ENCODE results near the gene KCNN3. TPM values are rescaled to one million over a fixed set of nuclear protein-coding genes. Genes with fewer than 3 reads are reported as not detected.

The KCNN3 gene
- total and polyA plus RNA-seq, 2 of the 13 experiments (the other 11 are each of a cell fraction or from before 2014, with no cell fraction given): not detected

DNA sequence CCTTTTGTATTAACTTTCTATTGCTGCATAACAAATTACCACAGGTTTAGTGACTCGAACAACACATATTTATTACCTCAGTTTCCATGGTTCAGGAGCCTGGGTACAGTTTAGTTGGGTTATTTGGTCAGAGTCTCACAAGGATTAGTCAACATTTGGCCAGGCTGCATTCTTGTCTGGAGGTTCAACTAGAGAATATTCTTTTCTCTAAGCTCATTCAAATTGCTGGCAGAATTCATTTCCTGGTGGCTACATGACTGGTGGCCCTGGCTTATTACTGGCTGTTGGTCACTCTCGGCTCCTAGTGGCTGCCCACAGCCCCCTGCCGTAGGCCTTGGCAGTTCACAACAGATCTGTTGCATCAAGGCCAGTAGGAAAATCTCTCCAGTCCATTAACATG is 181.0 kb downstream of the KCNN3 start:
- intact Hi-C loops (cut with micrococcal nuclease; ENCODE audit: unreplicated experiment): no loop called here
- CTCF ChIA-PET (ENCODE audit: low intra/inter-chr PET ratio, low total read pairs): no interaction called here
- in situ Hi-C loops (cut with HindIII; ENCODE audit: extremely low pct_ligation_motif_present, low pct_unique_long_range_greater_than_20kb): no loop called here
- Histone ChIP-seq H3K4me1 (ENCODE audit: insufficient read depth, low read length) (no peaks in the 10 kb centered on the region), H3K27ac (ENCODE audit: extremely low read length, insufficient read depth, low read length) (no peak overlapping the region), H3K27me3 (ENCODE audit: control insufficient read depth in 1 of 2, insufficient read depth in 2 of 2, low read length in 2 of 2) (no peaks in the 10 kb centered on the region), H3K36me3 (replicated peaks in 1 of 2; ENCODE audit: control insufficient read depth in 1 of 2, insufficient read depth in 2 of 2, low read length in 2 of 2) (no peaks in the 10 kb centered on the region), H3K4me3 (replicated peaks in 1 of 3; ENCODE audit: insufficient read depth in 1 of 3, low read depth in 2 of 3, low read length in 3 of 3) (no peak overlapping the region), H3K79me2 (ENCODE audit: insufficient read depth, low read length) (no peaks in the 10 kb centered on the region), H3K9ac (ENCODE audit: insufficient read depth, low read depth, low read length) (no peak overlapping the region), H4K20me1 (ENCODE audit: insufficient read depth, low read length) (no peaks in the 10 kb centered on the region), H3K9me3 (ENCODE audit: low read length) (no peaks in the 10 kb centered on the region), H3K4me2 (ENCODE audit: low read depth, low read length) (no peak overlapping the region), H2AFZ (ENCODE audit: low read length) (no peak overlapping the region)
- no peak for DNase-seq (ENCODE audit: low spot score)
- no peak for FAIRE-seq
- no TSS peak for BruUV-seq (replicated peaks)
- TF ChIP-seq ISX (CRISPR knock-in tag; conservative IDR thresholded peaks at IDR 0.05) (no peak), TSC22D2 (CRISPR knock-in tag; IDR thresholded peaks at IDR 0.05; ENCODE audit: borderline replicate concordance) (no peak), ZSCAN21 (CRISPR knock-in tag; IDR thresholded peaks at IDR 0.05; ENCODE audit: borderline replicate concordance) (no peak), MTA3 (CRISPR knock-in tag; IDR thresholded peaks at IDR 0.05) (no peak), ZMAT3 (CRISPR knock-in tag; conservative IDR thresholded peaks at IDR 0.05) (no peak), CCAR2 (optimal IDR thresholded peaks at IDR 0.05; ENCODE audit: low read depth, low read length) (no peak), SP1 (IDR thresholded peaks at IDR 0.05) (no peak), SP1 (CRISPR knock-in tag; IDR thresholded peaks at IDR 0.05) (no peak), ARHGAP35 (CRISPR knock-in tag; IDR thresholded peaks at IDR 0.05; ENCODE audit: borderline replicate concordance) (no peak), NCOR1 (IDR thresholded peaks at IDR 0.05; ENCODE audit: borderline replicate concordance, low read length) (no peak), ZNF446 (CRISPR knock-in tag; IDR thresholded peaks at IDR 0.05) (no peak), ZNF260 (CRISPR knock-in tag; IDR thresholded peaks at IDR 0.05; ENCODE audit: borderline replicate concordance, low read depth) (no peak), SMARCE1 (IDR thresholded peaks at IDR 0.05; ENCODE audit: borderline replicate concordance) (no peak), NRL (CRISPR knock-in tag; IDR thresholded peaks at IDR 0.05; ENCODE audit: borderline replicate concordance) (no peak)
- TF ChIP-seq, protein P1, sequence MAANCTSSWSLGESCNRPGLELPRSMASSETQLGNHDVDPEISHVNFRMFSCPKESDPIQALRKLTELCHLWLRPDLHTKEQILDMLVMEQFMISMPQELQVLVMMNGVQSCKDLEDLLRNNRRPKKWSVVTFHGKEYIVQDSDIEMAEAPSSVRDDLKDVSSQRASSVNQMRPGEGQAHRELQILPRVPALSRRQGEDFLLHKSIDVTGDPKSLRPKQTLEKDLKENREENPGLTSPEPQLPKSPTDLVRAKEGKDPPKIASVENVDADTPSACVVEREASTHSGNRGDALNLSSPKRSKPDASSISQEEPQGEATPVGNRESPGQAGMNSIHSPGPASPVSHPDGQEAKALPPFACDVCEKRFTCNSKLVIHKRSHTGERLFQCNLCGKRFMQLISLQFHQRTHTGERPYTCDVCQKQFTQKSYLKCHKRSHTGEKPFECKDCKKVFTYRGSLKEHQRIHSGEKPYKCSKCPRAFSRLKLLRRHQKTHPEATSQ (CRISPR knock-in tag; IDR thresholded peaks at IDR 0.05; ENCODE audit: borderline replicate concordance): no peak
- TF ChIP-seq, protein P2, sequence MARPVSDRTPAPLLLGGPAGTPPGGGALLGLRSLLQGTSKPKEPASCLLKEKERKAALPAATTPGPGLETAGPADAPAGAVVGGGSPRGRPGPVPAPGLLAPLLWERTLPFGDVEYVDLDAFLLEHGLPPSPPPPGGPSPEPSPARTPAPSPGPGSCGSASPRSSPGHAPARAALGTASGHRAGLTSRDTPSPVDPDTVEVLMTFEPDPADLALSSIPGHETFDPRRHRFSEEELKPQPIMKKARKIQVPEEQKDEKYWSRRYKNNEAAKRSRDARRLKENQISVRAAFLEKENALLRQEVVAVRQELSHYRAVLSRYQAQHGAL (CRISPR knock-in tag; IDR thresholded peaks at IDR 0.05; ENCODE audit: not compliant biosample characterization): no peak
- TF ChIP-seq, protein P3, sequence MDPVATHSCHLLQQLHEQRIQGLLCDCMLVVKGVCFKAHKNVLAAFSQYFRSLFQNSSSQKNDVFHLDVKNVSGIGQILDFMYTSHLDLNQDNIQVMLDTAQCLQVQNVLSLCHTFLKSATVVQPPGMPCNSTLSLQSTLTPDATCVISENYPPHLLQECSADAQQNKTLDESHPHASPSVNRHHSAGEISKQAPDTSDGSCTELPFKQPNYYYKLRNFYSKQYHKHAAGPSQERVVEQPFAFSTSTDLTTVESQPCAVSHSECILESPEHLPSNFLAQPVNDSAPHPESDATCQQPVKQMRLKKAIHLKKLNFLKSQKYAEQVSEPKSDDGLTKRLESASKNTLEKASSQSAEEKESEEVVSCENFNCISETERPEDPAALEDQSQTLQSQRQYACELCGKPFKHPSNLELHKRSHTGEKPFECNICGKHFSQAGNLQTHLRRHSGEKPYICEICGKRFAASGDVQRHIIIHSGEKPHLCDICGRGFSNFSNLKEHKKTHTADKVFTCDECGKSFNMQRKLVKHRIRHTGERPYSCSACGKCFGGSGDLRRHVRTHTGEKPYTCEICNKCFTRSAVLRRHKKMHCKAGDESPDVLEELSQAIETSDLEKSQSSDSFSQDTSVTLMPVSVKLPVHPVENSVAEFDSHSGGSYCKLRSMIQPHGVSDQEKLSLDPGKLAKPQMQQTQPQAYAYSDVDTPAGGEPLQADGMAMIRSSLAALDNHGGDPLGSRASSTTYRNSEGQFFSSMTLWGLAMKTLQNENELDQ (CRISPR knock-in tag; IDR thresholded peaks at IDR 0.05; ENCODE audit: borderline replicate concordance): no peak
- TF ChIP-seq, protein P4, sequence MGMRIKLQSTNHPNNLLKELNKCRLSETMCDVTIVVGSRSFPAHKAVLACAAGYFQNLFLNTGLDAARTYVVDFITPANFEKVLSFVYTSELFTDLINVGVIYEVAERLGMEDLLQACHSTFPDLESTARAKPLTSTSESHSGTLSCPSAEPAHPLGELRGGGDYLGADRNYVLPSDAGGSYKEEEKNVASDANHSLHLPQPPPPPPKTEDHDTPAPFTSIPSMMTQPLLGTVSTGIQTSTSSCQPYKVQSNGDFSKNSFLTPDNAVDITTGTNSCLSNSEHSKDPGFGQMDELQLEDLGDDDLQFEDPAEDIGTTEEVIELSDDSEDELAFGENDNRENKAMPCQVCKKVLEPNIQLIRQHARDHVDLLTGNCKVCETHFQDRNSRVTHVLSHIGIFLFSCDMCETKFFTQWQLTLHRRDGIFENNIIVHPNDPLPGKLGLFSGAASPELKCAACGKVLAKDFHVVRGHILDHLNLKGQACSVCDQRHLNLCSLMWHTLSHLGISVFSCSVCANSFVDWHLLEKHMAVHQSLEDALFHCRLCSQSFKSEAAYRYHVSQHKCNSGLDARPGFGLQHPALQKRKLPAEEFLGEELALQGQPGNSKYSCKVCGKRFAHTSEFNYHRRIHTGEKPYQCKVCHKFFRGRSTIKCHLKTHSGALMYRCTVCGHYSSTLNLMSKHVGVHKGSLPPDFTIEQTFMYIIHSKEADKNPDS (CRISPR knock-in tag; IDR thresholded peaks at IDR 0.05): no peak
- TF ChIP-seq, protein P5, sequence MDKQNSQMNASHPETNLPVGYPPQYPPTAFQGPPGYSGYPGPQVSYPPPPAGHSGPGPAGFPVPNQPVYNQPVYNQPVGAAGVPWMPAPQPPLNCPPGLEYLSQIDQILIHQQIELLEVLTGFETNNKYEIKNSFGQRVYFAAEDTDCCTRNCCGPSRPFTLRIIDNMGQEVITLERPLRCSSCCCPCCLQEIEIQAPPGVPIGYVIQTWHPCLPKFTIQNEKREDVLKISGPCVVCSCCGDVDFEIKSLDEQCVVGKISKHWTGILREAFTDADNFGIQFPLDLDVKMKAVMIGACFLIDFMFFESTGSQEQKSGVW (CRISPR knock-in tag; IDR thresholded peaks at IDR 0.05; ENCODE audit: borderline replicate concordance): no peak
- WGBS (ENCODE audit: low lambda C conversion rate): 25% methylated on average over 3 of the region's 3 CpGs
- no peak for ATAC-seq
- POLR2A ChIA-PET: no interaction called here

All from HepG2 (cell line).